GM19328 (cell line): ENCODE results near the gene UBE2E2.

Experiments used
- ATAC-seq: cut with Tn5 transposase; IDR thresholded peaks from one replicate; pipeline ENCODE4 v1.9.1; 2021; ENCODE audit warnings: mild to moderate bottlenecking, moderate library complexity; ENCODE audit not compliant: unreplicated experiment

Gene UBE2E2

GRCh38 chr3:23272820-23273219, 69.7 kb downstream of the UBE2E2 start:
- ATAC-seq: no peak

GRCh38 chr3:23275061-23275460, 71.9 kb downstream of the UBE2E2 start:
- ATAC-seq: no peak

DNA sequence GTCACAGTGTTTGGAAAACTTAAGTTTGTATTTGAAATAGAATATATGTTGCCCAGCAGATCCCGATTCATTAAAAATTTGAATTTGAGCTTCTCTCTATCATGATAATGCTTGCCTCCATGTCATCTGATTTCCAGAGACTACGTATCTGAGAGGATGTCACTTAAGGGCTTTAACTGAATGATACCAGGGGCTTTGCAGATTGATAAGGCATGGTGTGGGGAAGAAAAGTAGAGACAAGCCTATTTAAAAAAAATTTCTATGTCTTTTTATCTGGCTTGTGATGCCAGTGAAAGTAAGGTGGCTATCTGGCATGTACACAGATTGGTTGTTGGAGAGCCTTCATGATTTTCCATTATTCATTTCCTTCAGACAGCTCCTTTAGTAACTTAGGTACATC, 72.7 kb downstream of the UBE2E2 start:
- no peak for ATAC-seq

DNA sequence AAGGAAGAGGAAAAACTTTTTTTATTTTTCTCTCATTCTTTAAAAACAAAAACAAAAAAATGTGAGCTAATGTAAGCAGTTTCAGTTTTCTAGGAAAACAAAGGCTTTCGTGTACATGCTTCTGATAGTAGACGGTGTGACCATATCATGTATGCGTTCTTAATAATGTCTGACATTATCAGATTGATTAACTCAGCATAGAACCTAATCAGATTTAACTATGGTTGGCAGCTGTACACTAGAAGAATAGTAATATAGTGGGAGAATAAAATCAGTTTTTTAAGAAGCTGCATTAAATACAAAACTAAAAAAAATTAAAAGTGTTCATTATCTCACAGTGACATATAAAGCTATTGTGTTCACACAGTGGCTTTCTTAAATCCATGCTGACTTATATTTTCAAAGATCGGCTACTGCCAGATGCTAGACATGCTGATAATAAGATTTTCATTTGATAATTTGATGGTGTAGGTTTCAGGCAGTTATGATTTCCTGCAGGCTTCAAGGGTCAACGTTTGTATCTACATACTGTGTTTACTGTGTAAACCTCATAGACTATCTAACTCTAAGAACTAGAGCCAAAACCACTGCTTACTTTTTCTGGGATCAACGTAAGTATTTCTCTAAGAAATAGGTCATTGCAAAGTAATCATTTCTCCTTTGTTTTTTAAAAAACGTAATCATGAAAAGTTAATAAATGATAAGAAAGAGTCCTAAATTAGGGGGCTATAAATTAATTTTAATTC, 74.0 kb downstream of the UBE2E2 start:
- no peak for ATAC-seq

GRCh38 chr3:23277688-23278087, 74.6 kb downstream of the UBE2E2 start:
- no peak for ATAC-seq

DNA sequence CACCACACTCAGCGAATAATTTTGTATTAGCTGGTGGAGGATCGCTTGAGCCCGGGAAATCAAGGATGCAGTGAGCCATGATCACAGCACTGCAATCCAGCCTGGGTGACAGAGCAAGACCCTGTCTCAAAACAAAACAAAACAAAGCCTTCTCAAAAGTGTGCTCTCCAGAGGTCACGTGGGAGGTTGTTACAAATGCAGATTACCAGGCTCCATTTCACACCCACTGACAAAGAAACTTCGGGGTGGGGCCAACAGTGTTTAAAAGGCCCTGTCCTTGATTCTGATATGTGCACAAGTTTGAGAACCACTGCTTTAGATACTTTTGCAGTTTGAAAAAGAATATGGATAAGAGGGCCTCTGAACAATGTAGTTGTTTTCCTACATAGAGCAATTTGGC, 80.5 kb downstream of the UBE2E2 start:
- no peak for ATAC-seq

DNA sequence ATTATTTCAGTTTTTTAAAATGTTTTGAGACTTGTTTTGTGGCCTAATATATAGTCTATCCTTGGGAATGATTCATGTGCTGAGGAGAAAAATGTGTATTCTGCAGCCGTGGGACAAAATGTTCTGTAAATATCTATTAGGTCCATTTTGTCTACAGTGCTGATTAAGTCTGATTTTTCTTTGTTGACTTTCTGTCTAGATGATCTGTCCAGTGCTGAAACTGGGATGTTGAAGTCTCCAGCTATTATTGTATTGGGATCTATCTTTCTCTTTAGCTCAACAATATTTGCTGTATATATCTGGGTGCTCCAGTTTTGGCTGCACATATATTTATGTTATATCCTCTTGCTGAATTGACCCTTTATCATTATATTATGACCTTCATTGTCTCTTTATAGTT, 85.2 kb downstream of the UBE2E2 start:
- ATAC-seq: no peak

DNA sequence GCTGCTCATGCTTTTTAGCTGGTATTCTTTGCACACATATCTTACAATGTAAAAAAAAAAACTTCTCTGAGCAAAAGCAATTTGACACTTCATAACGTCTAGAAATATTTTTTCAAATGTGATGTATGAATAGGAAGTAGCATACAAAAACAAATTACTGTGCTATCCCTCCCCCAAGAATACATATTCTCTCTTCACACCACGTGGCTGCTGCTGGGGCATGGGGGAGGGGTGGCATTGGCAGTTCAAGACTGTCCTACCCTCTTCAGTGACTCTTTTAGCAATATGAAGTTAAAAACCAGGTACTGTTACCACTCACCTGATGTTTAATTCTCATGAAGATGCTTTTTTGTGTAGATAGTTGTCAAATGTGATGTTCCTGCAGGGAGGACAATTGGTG, 85.6 kb downstream of the UBE2E2 start:
- no peak for ATAC-seq

DNA sequence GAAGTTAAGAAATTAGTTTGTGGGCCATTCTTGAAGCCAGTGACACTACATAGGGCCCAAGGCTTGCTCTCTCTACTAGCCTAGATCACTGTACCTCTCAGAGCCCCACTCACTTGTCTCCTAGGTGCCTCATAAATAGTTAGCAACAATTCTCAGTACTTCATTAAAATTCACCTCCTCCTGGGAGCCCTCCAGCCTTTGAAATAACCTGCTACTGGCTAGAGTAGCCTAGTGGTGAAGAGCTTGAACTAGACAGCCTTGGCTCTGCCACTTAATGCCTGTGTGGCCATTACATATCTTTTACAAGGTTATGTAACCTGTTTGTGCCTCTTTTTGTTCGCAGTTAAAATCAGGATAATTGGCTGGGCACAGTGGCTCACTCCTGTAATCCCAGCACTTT, 89.3 kb downstream of the UBE2E2 start:
- no peak for ATAC-seq

GRCh38 chr3:23294770-23295387, 91.8 kb downstream of the UBE2E2 start:
- no peak for ATAC-seq

- ATAC-seq: no peak
These were observed 98.7 kb downstream of the UBE2E2 start for GRCh38 chr3:23301819-23302218.

DNA sequence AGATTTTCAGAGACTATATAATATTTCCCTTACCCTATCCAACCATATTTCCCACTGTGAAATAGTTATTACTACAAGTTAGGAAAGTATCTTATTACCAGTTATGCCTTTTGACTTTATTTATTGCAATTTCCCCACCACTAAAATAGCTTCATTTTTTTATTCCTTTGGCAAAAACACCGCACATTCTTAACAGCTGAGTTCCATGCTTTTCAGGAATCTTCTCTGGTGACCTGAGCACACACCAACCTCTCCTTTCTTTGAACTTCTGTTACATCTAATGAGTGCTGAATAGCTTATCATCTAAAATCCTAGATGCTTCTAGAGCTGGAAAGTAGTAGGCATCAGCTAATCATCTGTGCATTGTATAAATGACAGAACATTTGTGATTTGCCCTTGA, 99.1 kb downstream of the UBE2E2 start:
- no peak for ATAC-seq

DNA sequence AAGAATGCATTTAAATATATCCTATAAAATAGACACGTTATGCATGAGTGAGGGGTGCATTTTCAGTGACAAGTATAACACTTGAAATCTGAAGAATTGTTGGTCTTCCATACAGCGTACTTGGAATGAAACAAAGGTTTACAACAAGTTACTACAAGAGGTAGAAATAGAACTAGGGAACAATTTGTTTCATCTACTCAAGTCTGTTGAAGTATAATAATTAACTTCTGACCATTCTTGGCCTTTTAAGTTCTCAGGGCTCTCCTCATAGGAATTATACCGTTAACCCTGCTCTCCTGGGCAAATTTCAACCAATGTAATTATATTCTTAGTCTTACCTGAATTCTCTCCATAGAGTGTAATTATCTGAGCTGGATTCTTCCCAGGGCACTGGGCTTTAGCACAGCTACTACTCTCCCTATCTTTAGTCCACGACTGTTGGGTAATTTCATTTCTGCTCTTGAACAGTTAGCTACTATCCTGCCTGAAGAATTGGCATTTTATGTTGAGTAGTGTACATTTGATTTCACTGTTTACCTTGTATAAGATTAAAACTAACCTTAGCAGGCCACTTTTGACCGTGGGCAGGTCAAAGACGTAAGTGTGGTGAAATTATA, 100.6 kb downstream of the UBE2E2 start:
- no peak for ATAC-seq

- no peak for ATAC-seq
These were observed 101.3 kb downstream of the UBE2E2 start for GRCh38 chr3:23304424-23304823.

DNA sequence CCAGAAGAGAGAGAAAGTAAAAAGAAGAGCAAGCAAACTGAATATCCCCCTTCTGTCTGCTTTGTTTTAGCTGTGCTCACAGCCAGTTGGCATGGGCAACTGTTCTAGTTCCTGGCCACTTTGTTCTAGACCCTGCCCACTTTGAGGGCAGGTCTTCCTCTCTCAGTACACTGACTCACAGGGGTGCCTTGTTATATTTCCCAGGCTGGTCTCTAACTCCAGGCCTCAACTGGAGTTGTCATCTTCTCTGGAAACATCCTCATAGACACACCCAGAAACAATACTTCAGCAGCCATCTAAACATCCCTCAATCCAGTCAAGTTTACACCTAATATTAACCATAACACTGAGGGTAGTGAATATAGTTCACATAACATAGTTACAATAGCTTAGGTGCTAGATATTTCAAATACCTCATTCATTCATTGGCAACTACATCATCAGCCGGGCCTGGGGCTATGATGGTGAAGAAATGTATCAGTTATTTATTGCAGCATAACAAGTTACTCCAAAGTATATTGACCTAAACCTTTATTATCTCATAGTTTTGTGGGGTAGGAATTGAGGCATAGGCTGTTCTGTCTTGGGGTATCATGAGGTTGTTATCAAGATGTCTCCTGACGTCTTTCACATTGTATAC, 106.0 kb downstream of the UBE2E2 start:
- ATAC-seq: no peak

DNA sequence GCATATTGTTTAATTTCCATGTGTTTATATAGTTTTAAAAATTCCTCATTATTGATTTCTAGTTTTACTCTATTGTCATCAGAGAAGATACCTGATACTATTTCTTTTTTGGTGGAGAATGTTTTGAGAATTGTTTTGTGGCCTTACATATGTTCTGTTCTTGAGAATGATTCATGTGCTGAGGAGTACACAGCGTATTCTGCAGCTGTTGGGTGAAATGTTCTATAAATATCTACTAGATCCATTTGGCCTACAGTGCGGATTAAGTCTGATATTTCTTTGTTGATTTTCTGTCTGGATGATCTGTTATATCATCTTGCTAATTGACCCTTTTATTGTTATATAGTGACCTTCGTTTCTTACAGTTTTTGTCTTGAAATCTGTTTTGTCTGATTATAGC, 109.7 kb downstream of the UBE2E2 start:
- no peak for ATAC-seq

DNA sequence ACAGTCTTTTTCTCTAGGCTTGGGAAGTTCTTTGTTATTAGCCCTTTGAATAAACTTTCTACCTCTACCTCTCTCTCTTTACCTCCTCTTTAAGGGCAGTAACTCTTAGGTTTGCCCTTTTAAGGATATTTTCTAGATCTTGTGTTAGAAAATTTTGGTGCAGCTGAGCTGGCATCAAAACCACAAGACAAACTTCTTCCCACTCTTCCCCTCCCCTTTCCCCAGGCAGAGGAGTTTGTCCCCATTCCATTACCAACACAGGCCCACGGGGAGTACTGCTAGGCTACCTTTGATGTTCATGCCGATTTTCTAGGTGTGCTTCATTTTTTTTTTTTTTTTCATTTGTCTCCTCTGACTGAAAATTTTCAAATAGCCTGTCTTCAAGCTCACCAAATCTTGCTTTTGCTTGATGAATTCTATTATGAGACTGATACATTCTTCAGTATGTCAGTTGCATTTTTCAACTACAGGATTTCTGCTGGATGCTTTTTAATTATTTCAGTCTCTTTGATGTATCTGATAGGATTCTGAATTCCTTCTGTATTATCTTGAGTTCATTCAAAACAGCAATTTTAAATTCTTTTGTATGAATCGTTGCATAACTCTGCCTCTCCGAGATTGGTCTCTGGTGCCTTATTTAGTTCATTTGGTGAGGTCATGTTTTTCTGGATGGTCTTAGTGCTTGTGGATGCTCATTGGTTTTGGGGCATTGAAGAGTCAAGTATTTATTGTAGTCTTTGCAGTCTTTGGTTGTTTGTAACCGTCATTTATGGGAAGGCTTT, 112.0 kb downstream of the UBE2E2 start:
- ATAC-seq: no peak

DNA sequence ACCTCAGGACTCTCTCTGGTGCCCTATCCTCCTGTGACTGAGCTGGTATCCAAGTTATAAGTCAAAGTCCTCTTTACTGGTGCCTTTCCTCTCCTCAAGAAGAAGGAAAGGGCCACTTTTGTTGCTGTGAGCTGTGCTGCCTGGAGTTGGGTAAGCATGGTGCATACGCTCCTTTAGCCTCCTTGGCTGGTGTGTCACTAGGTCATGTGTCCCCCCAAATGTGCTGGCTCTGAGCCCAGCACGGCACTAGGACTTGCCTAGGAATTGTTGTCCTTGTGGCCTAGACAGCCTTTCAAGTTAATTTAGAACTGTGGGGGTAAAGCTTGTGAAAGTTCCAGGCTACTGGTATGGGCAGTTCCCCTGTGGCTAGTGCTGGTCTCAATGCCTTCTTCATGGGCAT, 113.8 kb downstream of the UBE2E2 start:
- ATAC-seq: no peak

- no peak for ATAC-seq
These were observed 116.5 kb downstream of the UBE2E2 start for GRCh38 chr3:23319366-23320312.
